ENCODE data around the gene CARD9.

The CARD9 gene

GRCh38 chr9:136363949-136364748 lies 9.3 kb downstream of the CARD9 start:
- no peaks in the 10 kb centered on the region for H3K27me3 ChIP-seq (replicated peaks)
- in situ Hi-C loops (cut with HindIII; ENCODE audit: low pct_ligation_motif_present, low sequenced_read_pairs), result no loop called here
- H3K4me3 ChIP-seq (ENCODE audit: low read depth, low read length), result peak overlapping the region; percentile 9
- no peak for TF ChIP-seq CTCF (IDR thresholded peaks at IDR 0.05; ENCODE audit: low read depth, low read length, missing control alignments)
- no peak overlapping the region for H3K27ac ChIP-seq
- DNase-seq, result no peak
- H3K36me3 ChIP-seq (replicated peaks), result no peaks in the 10 kb centered on the region

GRCh38 chr9:136363106-136363948 lies 10.1 kb downstream of the CARD9 start, which contains the start of gene DNLZ:
DNLZ (minus strand) TSS chr9:136363744; CDS start chr9:136363714, 30 bp downstream.
- Histone ChIP-seq H3K27me3 (replicated peaks) (no peaks in the 10 kb centered on the region), H3K4me3 (ENCODE audit: low read depth, low read length) (peak within 1 kb of the TSS; percentile 71), H3K27ac (peak within 1 kb of the TSS; percentile 75), H3K36me3 (replicated peaks) (peaks cover under 1% of the 10 kb centered on the region)
- TF ChIP-seq CTCF (IDR thresholded peaks at IDR 0.05; ENCODE audit: low read depth, low read length, missing control alignments), result peak; percentile 69
- in situ Hi-C loops (cut with HindIII; ENCODE audit: low pct_ligation_motif_present, low sequenced_read_pairs), result no loop called here
- peak; percentile 88 for DNase-seq

- Histone ChIP-seq H3K4me3 (ENCODE audit: low read depth, low read length) (no peak overlapping the region), H3K36me3 (replicated peaks) (peaks cover 7% of the 10 kb centered on the region), H3K27ac (no peak overlapping the region), H3K27me3 (replicated peaks) (no peaks in the 10 kb centered on the region)
- DNase-seq, result no peak
- in situ Hi-C loops (cut with HindIII; ENCODE audit: low pct_ligation_motif_present, low sequenced_read_pairs), result no loop called here
- no peak for TF ChIP-seq CTCF (IDR thresholded peaks at IDR 0.05; ENCODE audit: low read depth, low read length, missing control alignments)
These were observed 11.1 kb downstream of the CARD9 start for GRCh38 chr9:136362450-136362784.

GRCh38 chr9:136361754-136362449 lies 11.6 kb downstream of the CARD9 start:
- Histone ChIP-seq H3K27ac (no peak overlapping the region), H3K36me3 (replicated peaks) (peaks cover 9% of the 10 kb centered on the region), H3K4me3 (ENCODE audit: low read depth, low read length) (no peak overlapping the region), H3K27me3 (replicated peaks) (no peaks in the 10 kb centered on the region)
- DNase-seq, result no peak
- no peak for TF ChIP-seq CTCF (IDR thresholded peaks at IDR 0.05; ENCODE audit: low read depth, low read length, missing control alignments)
- in situ Hi-C loops (cut with HindIII; ENCODE audit: low pct_ligation_motif_present, low sequenced_read_pairs), result no loop called here

- H3K27me3 ChIP-seq (replicated peaks), result no peaks in the 10 kb centered on the region
- no peak for DNase-seq
- in situ Hi-C loops (cut with HindIII; ENCODE audit: low pct_ligation_motif_present, low sequenced_read_pairs), result no loop called here
- H3K36me3 ChIP-seq (replicated peaks), result peaks cover 11% of the 10 kb centered on the region
- no peak overlapping the region for H3K4me3 ChIP-seq (ENCODE audit: low read depth, low read length)
- TF ChIP-seq CTCF (IDR thresholded peaks at IDR 0.05; ENCODE audit: low read depth, low read length, missing control alignments), result no peak
- no peak overlapping the region for H3K27ac ChIP-seq
These were observed 12.3 kb downstream of the CARD9 start for GRCh38 chr9:136361047-136361753.
